ENCODE results near the gene CTSZ.

The CTSZ gene

GRCh38 chr20:59030911-59031563 is 24.0 kb upstream of the CTSZ start:
- no peak for DNase-seq

- no peak for DNase-seq
These were observed 21.8 kb upstream of the CTSZ start for GRCh38 chr20:59028812-59029211.

GRCh38 chr20:59027741-59028320 is 20.8 kb upstream of the CTSZ start:
- no peak for DNase-seq

- no peak for DNase-seq
These were observed 20.1 kb upstream of the CTSZ start for GRCh38 chr20:59026904-59027740.

- DNase-seq, result no peak
These were observed 18.5 kb upstream of the CTSZ start for GRCh38 chr20:59025511-59025910.

- DNase-seq, result no peak
These were observed 18.0 kb upstream of the CTSZ start for GRCh38 chr20:59025086-59025485.

- DNase-seq, result no peak
These were observed 17.1 kb upstream of the CTSZ start for GRCh38 chr20:59024111-59024530.

- DNase-seq, result no peak
These were observed 16.6 kb upstream of the CTSZ start for GRCh38 chr20:59023616-59024015.

GRCh38 chr20:59022754-59023153 is 15.7 kb upstream of the CTSZ start:
- no peak for DNase-seq

- no peak for DNase-seq
These were observed 14.0 kb upstream of the CTSZ start for GRCh38 chr20:59020938-59021551.

- no peak for DNase-seq
These were observed 12.2 kb upstream of the CTSZ start, which contains the start of gene TUBB1 for GRCh38 chr20:59019217-59019616. TUBB1 (plus strand) TSS chr20:59019429; CDS start chr20:59019523, 94 bp downstream.

GRCh38 chr20:59018817-59019216 is 11.8 kb upstream of the CTSZ start:
- DNase-seq, result no peak

- DNase-seq, result no peak
These were observed 10.6 kb upstream of the CTSZ start for GRCh38 chr20:59017493-59018231.

- DNase-seq, result no peak
These were observed 9.9 kb upstream of the CTSZ start for GRCh38 chr20:59016795-59017492.

- DNase-seq, result no peak
These were observed 9.0 kb upstream of the CTSZ start for GRCh38 chr20:59015812-59016711.

- DNase-seq, result no peak
These were observed 8.4 kb upstream of the CTSZ start for GRCh38 chr20:59015411-59015810.

GRCh38 chr20:59014680-59015389 is 7.8 kb upstream of the CTSZ start:
- DNase-seq, result no peak

GRCh38 chr20:59013959-59014608 is 7.0 kb upstream of the CTSZ start:
- DNase-seq, result no peak

- DNase-seq, result no peak
These were observed 6.2 kb upstream of the CTSZ start for GRCh38 chr20:59013031-59013951.
